IMR-90 (cell line): ENCODE data around the gene PNPLA2. TPM values are rescaled to one million over a fixed set of nuclear protein-coding genes. Genes with fewer than 3 reads are reported as not detected.
A peak's percentile ranks its signal among the peaks of the same experiment; 100 is the strongest.

ENCODE experiments used
- ATAC-seq: fragments of 200-7000 bp; cut with Tn5 transposase; 2 replicates; pipeline ENCODE4 v1.9.1; 2020; ENCODE audit warnings: low read depth, mild to moderate bottlenecking, moderate library complexity
- BruUV-seq: library from RNA; stranded (reverse); fragments of 400-500 nt; replicated peaks from 2 replicates; lab custom pipeline; 2021; lab: Mats Ljungman, UMichigan
- CTCF ChIA-PET: fragments of 300-600 bp; formaldehyde crosslinking; extraction: SDS; loops from one replicate; lab custom pipeline; 2021; ENCODE audit warnings: antibody characterized with exemption; lab: Yijun Ruan, JAX
- POLR2A ChIA-PET: fragments of 300-600 bp; sonication (Branson Sonifier 250); formaldehyde crosslinking; loops from one replicate; lab custom pipeline; 2022; ENCODE audit warnings: antibody characterized with exemption; ENCODE audit not compliant: unreplicated experiment; lab: Charles Lee
- DNase-seq: peaks from one replicate; pipeline ENCODE4 v3.0.0; 2013
- H2AFZ ChIP-seq: replicated peaks from 2 replicates; pipeline ENCODE3; 2013; ENCODE audit warnings: low read length, mild to moderate bottlenecking; ENCODE audit not compliant: poor library complexity
- H2AK5ac ChIP-seq: 2 replicates; pipeline ENCODE4 v1.6.1; 2013; ENCODE audit warnings: low read depth, low read length, inconsistent platforms
- H2AK9ac ChIP-seq: replicated peaks from 2 replicates; pipeline ENCODE3; 2013; ENCODE audit warnings: mild to moderate bottlenecking, low read depth, low read length, moderate library complexity; ENCODE audit not compliant: poor library complexity
- H2BK120ac ChIP-seq: 2 replicates; pipeline ENCODE4 v1.6.1; 2013; ENCODE audit warnings: low read depth, low read length, inconsistent platforms
- H2BK15ac ChIP-seq: 3 replicates; pipeline ENCODE4 v1.6.1; 2013; ENCODE audit warnings: low read depth, low read length, inconsistent platforms
- H2BK20ac ChIP-seq: 2 replicates; pipeline ENCODE4 v1.6.1; 2013; ENCODE audit warnings: low read depth, mild to moderate bottlenecking, inconsistent platforms, low read length, moderate library complexity
- H2BK5ac ChIP-seq: 2 replicates; pipeline ENCODE4 v1.6.1; 2013; ENCODE audit warnings: mild to moderate bottlenecking, low read depth, low read length, inconsistent platforms; ENCODE audit not compliant: poor library complexity, severe bottlenecking
- H3K14ac ChIP-seq: replicated peaks from 2 replicates; pipeline ENCODE4 v1.6.1; 2013; ENCODE audit warnings: low read depth, low read length, inconsistent platforms
- H3K18ac ChIP-seq: 2 replicates; pipeline ENCODE4 v1.6.1; 2013; ENCODE audit warnings: low read depth, low read length, control low read depth
- H3K23ac ChIP-seq: 2 replicates; pipeline ENCODE4 v1.6.1; 2013; ENCODE audit warnings: low read depth, low read length, inconsistent platforms
- H3K27ac ChIP-seq: 2 replicates; pipeline ENCODE4 v1.5.1; 2013; ENCODE audit warnings: mild to moderate bottlenecking, control low read depth, low read length; ENCODE audit not compliant: insufficient read depth
- H3K27me3 ChIP-seq: 2 replicates; pipeline ENCODE4 v1.6.1; 2013; ENCODE audit warnings: low read length; ENCODE audit not compliant: control insufficient read depth, insufficient read depth
- H3K36me3 ChIP-seq: 2 replicates; pipeline ENCODE4 v1.6.1; 2013; ENCODE audit warnings: low read length, mixed read lengths; ENCODE audit not compliant: control insufficient read depth, insufficient read depth
- H3K4ac ChIP-seq: 2 replicates; pipeline ENCODE4 v1.6.1; 2013; ENCODE audit warnings: low read depth, low read length, inconsistent platforms
- H3K4me1 ChIP-seq: 2 replicates; pipeline ENCODE4 v1.6.1; 2013; ENCODE audit warnings: low read length, mixed read lengths; ENCODE audit not compliant: control insufficient read depth, insufficient read depth
- H3K4me2 ChIP-seq: 2 replicates; pipeline ENCODE4 v1.6.1; 2013; ENCODE audit warnings: low read depth, mild to moderate bottlenecking, control low read depth, low read length, moderate library complexity
- H3K4me3 ChIP-seq: 2 replicates; pipeline ENCODE4 v1.5.1; 2013; ENCODE audit warnings: low read depth, mild to moderate bottlenecking, control low read depth, low read length, moderate library complexity; ENCODE audit not compliant: insufficient read depth
- H3K56ac ChIP-seq: 2 replicates; pipeline ENCODE4 v1.6.1; 2013; ENCODE audit warnings: low read length, inconsistent platforms; ENCODE audit not compliant: insufficient read depth; ENCODE audit errors: extremely low read depth
- H3K79me1 ChIP-seq, 2 experiments: 2 replicates each; pipeline ENCODE4 v1.6.1; 2013; ENCODE audit warnings: low read length in 2 of 2, inconsistent platforms in 1 of 2, low read depth in 1 of 2
- H3K9ac ChIP-seq: 2 replicates; pipeline ENCODE4 v1.6.1; 2013; ENCODE audit warnings: low read depth, low read length, control low read depth
- H3K9me1 ChIP-seq: 2 replicates; pipeline ENCODE4 v1.6.1; 2013; ENCODE audit warnings: low read length, inconsistent platforms; ENCODE audit not compliant: insufficient read depth
- H3K9me3 ChIP-seq: 2 replicates; pipeline ENCODE4 v1.6.1; 2013; ENCODE audit warnings: low read length; ENCODE audit not compliant: control insufficient read depth, insufficient read depth
- H4K20me1 ChIP-seq: 2 replicates; pipeline ENCODE4 v1.6.1; 2013; ENCODE audit warnings: low read length, inconsistent platforms; ENCODE audit not compliant: insufficient read depth
- H4K5ac ChIP-seq: 2 replicates; pipeline ENCODE4 v1.6.1; 2013; ENCODE audit warnings: mild to moderate bottlenecking, low read depth, low read length, control low read depth
- H4K8ac ChIP-seq, 2 experiments: 2 replicates each; pipeline ENCODE4 v1.6.1; 2013; ENCODE audit warnings: low read depth in 2 of 2, low read length in 2 of 2, control low read depth in 1 of 2, inconsistent platforms in 1 of 2
- H4K91ac ChIP-seq: 2 replicates; pipeline ENCODE4 v1.6.1; 2013; ENCODE audit warnings: low read depth, low read length, inconsistent platforms; ENCODE audit not compliant: insufficient read depth
- CEBPB ChIP-seq: IDR thresholded peaks from 2 replicates; pipeline ENCODE4 v1.6.1; 2012; ENCODE audit warnings: low read depth, low read length, improper control_type of control experiment
- CHD1 ChIP-seq: IDR thresholded peaks from 2 replicates; pipeline ENCODE4 v1.6.1; 2012; ENCODE audit warnings: low read depth, low read length, improper control_type of control experiment
- FOS ChIP-seq: fragments of 150-350 bp; IDR thresholded peaks from 2 replicates; pipeline ENCODE4 v1.6.1; 2016; ENCODE audit warnings: low read depth, low read length
- MAFK ChIP-seq: IDR thresholded peaks from 2 replicates; pipeline ENCODE4 v1.6.1; 2012; ENCODE audit warnings: low read depth, low read length, improper control_type of control experiment
- MAZ ChIP-seq: IDR thresholded peaks from 2 replicates; pipeline ENCODE4 v1.6.1; 2012; ENCODE audit warnings: low read depth, mild to moderate bottlenecking, low read length, improper control_type of control experiment, moderate library complexity, borderline replicate concordance
- MXI1 ChIP-seq: IDR thresholded peaks from 2 replicates; pipeline ENCODE4 v1.6.1; 2012; ENCODE audit warnings: low read depth, mild to moderate bottlenecking, low read length, moderate library complexity, borderline replicate concordance
- NFE2L2 ChIP-seq: fragments of 150-350 bp; IDR thresholded peaks from 2 replicates; pipeline ENCODE4 v1.6.1; 2016; ENCODE audit warnings: low read depth, mild to moderate bottlenecking, low read length
- RAD21 ChIP-seq: IDR thresholded peaks from 2 replicates; pipeline ENCODE4 v1.6.1; 2012; ENCODE audit warnings: low read length, improper control_type of control experiment
- RCOR1 ChIP-seq: IDR thresholded peaks from 2 replicates; pipeline ENCODE4 v1.6.1; 2012; ENCODE audit warnings: mild to moderate bottlenecking, low read length, improper control_type of control experiment; ENCODE audit not compliant: insufficient replicate concordance
- RFX5 ChIP-seq: IDR thresholded peaks from 2 replicates; pipeline ENCODE4 v1.8.0; 2012; ENCODE audit warnings: low read depth, mild to moderate bottlenecking, low read length, moderate library complexity
- WGBS, 2 experiments: methylation state at CpG; one replicate each; pipeline versions ENCODE4 v1.1.5 to v1.1.7; 2013; ENCODE audit warnings: missing lambda C conversion rate in 2 of 2; ENCODE audit not compliant: insufficient read length in 1 of 2; ENCODE audit errors: extremely low coverage in 2 of 2; 5-methylcytosine and 5-hydroxymethylcytosine counted together
- dilution Hi-C: fragments of 300-500 bp; cut with HindIII; formaldehyde crosslinking; loops from one replicate; pipeline ENCODE4 v1.14.3; 2018; ENCODE audit warnings: low sequenced_read_pairs; ENCODE audit not compliant: unreplicated experiment
- in situ Hi-C: fragments of 300-500 bp; cut with MboI; formaldehyde crosslinking; loops from 3 replicates; pipeline ENCODE4 v1.14.3; 2019; ENCODE audit warnings: low sequenced_read_pairs, inconsistent platforms, mixed read lengths
- intact Hi-C: fragments of 100-400 bp; cut with micrococcal nuclease; formaldehyde crosslinking; loops from 2 replicates; pipeline ENCODE4 v1.10.0; 2022
- polyA plus RNA-seq, 3 experiments: library from polyadenylated mRNA; depleted of rRNA; stranded (reverse); fragments of >200 nt; gene quantifications; 2 replicates each; pipeline ENCODE4 v1.2.3, GENCODE V29; 2012; ENCODE audit warnings: low replicate concordance in 1 of 3
- total RNA-seq: library from RNA; depleted of rRNA; stranded (reverse); fragments of >200 nt; gene quantifications from 2 replicates; pipeline ENCODE4 v1.2.3, GENCODE V29; 2012
- TF ChIP-seq, protein P1 (sequence below): fragments of 150-350 bp; IDR thresholded peaks from 2 replicates; pipeline ENCODE4 v1.6.1; 2017; ENCODE audit warnings: mild to moderate bottlenecking, antibody characterized with exemption, low read length, low read depth
- TF ChIP-seq, protein P2 (sequence below): fragments of 150-350 bp; IDR thresholded peaks from 2 replicates; pipeline ENCODE4 v1.6.1; 2016; ENCODE audit warnings: low read depth, mild to moderate bottlenecking, low read length, moderate library complexity, borderline replicate concordance

The PNPLA2 gene
- total and polyA plus RNA-seq, 2 of the 4 experiments (the other 2 are of a cell fraction), result 7.0 to 94.3 TPM

DNA sequence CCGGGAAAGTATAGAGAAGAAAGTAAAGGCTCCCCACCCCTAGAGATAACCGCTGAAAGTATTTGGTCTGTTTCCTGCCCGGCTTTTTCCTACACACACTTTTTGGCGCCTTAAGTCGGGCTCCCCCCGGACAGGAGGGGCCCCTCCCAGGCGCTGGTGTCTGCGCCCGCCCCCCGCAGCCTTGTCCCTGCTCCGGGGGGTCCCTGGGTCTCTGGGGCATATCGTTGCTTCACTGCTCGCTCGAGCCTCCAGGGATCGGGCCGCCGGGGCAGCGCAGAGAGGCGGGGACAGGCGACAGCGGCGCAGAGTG lies 8.1 kb downstream of the PNPLA2 start:
- DNase-seq (no peak), ATAC-seq (no peak)
- H3K4me3 ChIP-seq, result no peak overlapping the region
- no peak overlapping the region for H2BK5ac ChIP-seq
- peaks cover 28% of the 10 kb centered on the region for H3K36me3 ChIP-seq
- no peak overlapping the region for H3K4ac ChIP-seq
- intact Hi-C loops, result no loop called here
- H3K79me1 ChIP-seq, result peaks cover 6 to 11% of the 10 kb centered on the region in 2 experiments
- H2AK9ac ChIP-seq, result peak overlapping the region; percentile 50
- H4K91ac ChIP-seq, result no peak overlapping the region
- H3K56ac ChIP-seq, result no peak overlapping the region
- peaks cover 29% of the 10 kb centered on the region for H4K20me1 ChIP-seq
- no peak overlapping the region for H2BK20ac ChIP-seq
- H2AK5ac ChIP-seq, result no peak overlapping the region
- peaks cover 20% of the 10 kb centered on the region for H3K4me1 ChIP-seq
- H3K23ac ChIP-seq, result no peak overlapping the region
- H3K9ac ChIP-seq, result no peak overlapping the region
- peaks cover 6% of the 10 kb centered on the region; the same call in 1 of the 2 replicates for H3K27me3 ChIP-seq
- WGBS, 2 experiments, result 9% methylated on average over 12 of the region's 22 CpGs; no CpG with 5 or more reads in 1 of the 2 experiments
- H3K18ac ChIP-seq, result no peak overlapping the region
- H2BK120ac ChIP-seq, result no peak overlapping the region
- in situ Hi-C loops, result no loop called here
- BruUV-seq, result no TSS peak
- ChIA-PET POLR2A (no interaction called here), CTCF (no interaction called here)
- TF ChIP-seq FOS (no peak), MAZ (no peak), CEBPB (no peak), MAFK (no peak), CHD1 (no peak), RAD21 (no peak), NFE2L2 (no peak), RFX5 (no peak), RCOR1 (no peak), MXI1 (no peak)
- TF ChIP-seq, protein P1, sequence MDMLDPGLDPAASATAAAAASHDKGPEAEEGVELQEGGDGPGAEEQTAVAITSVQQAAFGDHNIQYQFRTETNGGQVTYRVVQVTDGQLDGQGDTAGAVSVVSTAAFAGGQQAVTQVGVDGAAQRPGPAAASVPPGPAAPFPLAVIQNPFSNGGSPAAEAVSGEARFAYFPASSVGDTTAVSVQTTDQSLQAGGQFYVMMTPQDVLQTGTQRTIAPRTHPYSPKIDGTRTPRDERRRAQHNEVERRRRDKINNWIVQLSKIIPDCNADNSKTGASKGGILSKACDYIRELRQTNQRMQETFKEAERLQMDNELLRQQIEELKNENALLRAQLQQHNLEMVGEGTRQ, result no peak
- TF ChIP-seq, protein P2, sequence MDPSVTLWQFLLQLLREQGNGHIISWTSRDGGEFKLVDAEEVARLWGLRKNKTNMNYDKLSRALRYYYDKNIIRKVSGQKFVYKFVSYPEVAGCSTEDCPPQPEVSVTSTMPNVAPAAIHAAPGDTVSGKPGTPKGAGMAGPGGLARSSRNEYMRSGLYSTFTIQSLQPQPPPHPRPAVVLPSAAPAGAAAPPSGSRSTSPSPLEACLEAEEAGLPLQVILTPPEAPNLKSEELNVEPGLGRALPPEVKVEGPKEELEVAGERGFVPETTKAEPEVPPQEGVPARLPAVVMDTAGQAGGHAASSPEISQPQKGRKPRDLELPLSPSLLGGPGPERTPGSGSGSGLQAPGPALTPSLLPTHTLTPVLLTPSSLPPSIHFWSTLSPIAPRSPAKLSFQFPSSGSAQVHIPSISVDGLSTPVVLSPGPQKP, result no peak
- no peak overlapping the region for H2BK15ac ChIP-seq
- dilution Hi-C loops, result no loop called here
- H3K27ac ChIP-seq, result no peak overlapping the region
- no peak overlapping the region for H3K14ac ChIP-seq
- H3K9me1 ChIP-seq, result peaks cover 2% of the 10 kb centered on the region; the same call in 1 of the 2 replicates
- peak overlapping the region; percentile 81 for H2AFZ ChIP-seq
- no peak overlapping the region for H4K8ac ChIP-seq
- 0 out of 2 replicates have a peak overlapping the region, but pooled peaks have one; percentile 17 for H3K4me2 ChIP-seq
- H4K5ac ChIP-seq, result no peak overlapping the region
- H3K9me3 ChIP-seq, result no peaks in the 10 kb centered on the region
